ENCODE measurements around the gene STXBP4.

STXBP4 gene

DNA sequence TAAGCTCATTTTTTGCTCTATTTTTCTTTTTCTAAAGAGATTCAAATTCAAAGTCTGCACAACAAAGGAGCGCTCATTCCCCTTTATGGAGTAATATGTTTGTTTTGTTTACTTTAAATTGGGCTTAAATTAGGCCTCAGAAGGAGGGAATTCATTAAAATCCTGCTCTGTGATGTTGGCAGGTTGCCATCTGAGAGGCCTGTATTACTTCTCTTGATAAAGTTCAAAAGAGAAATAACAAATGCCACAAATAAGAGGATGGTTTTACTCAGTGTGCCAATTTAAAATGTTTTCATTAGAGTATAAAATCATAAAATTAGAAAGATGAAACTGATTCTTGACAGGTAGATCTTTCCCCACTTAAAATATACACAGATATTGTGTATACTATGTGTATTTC is 241.7 kb downstream of the STXBP4 start:
- in situ Hi-C loops (cut with HindIII; ENCODE audit: low pct_unique_long_range_greater_than_20kb, low sequenced_read_pairs) = no loop called here
- no peak for DNase-seq (ENCODE audit: low read depth in 1 of 2, low spot score in 1 of 2)
- TF ChIP-seq JUND (IDR thresholded peaks at IDR 0.05; ENCODE audit: low read depth) = no peak

- no peak for TF ChIP-seq JUND (IDR thresholded peaks at IDR 0.05; ENCODE audit: low read depth)
- in situ Hi-C loops (cut with HindIII; ENCODE audit: low pct_unique_long_range_greater_than_20kb, low sequenced_read_pairs) = no loop called here
- no peak for DNase-seq (ENCODE audit: low read depth in 1 of 2, low spot score in 1 of 2)
These were observed 244.3 kb downstream of the STXBP4 start for GRCh38 chr17:55212880-55213279.

GRCh38 chr17:55215711-55216110 is 247.1 kb downstream of the STXBP4 start:
- no peak for DNase-seq (ENCODE audit: low read depth in 1 of 2, low spot score in 1 of 2)
- no peak for TF ChIP-seq JUND (IDR thresholded peaks at IDR 0.05; ENCODE audit: low read depth)
- in situ Hi-C loops (cut with HindIII; ENCODE audit: low pct_unique_long_range_greater_than_20kb, low sequenced_read_pairs) = no loop called here

DNA sequence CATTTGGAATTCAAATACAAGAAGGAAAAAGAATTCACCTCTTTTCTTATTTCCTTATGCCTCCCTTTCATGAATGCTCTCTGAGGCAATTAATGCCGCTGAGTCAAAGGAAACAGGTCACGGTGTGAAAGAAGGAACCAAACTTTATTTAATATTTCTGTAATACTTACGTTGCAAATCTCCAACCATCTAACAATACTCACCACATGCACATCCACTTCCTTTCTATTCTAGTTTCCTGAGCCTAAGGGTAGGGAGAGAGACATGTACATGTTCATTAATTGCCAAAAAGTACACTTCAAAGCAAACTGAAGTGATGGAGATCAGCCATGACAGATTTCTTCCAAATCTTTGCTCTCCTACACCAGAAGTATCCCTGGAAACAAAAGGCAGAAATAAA is 248.3 kb downstream of the STXBP4 start:
- no peak for DNase-seq (ENCODE audit: low read depth in 1 of 2, low spot score in 1 of 2)
- TF ChIP-seq JUND (IDR thresholded peaks at IDR 0.05; ENCODE audit: low read depth) = no peak
- in situ Hi-C loops (cut with HindIII; ENCODE audit: low pct_unique_long_range_greater_than_20kb, low sequenced_read_pairs) = no loop called here

GRCh38 chr17:55219459-55219858 is 250.9 kb downstream of the STXBP4 start:
- in situ Hi-C loops (cut with HindIII; ENCODE audit: low pct_unique_long_range_greater_than_20kb, low sequenced_read_pairs) = no loop called here
- TF ChIP-seq JUND (IDR thresholded peaks at IDR 0.05; ENCODE audit: low read depth) = no peak
- DNase-seq (ENCODE audit: low read depth in 1 of 2, low spot score in 1 of 2) = no peak

DNA sequence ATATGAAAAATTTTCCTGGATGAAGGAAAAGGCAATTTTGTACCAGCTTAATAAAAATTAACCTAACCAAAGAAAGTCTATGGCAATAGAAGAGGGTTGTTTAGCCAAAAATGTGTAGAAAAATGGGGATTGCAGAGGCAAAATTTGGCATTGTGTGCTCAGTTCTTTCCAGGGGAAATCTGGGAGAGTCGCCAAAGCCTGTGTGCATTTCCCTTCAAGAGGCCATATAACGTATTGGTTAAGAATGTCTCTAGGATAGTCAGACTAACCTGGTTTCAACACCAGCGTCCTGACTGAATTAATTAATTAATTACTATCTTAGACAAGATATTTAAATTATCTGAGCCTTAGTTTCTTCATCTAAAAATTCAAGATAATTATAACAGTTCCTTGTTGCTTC is 251.4 kb downstream of the STXBP4 start:
- in situ Hi-C loops (cut with HindIII; ENCODE audit: low pct_unique_long_range_greater_than_20kb, low sequenced_read_pairs) = no loop called here
- no peak for TF ChIP-seq JUND (IDR thresholded peaks at IDR 0.05; ENCODE audit: low read depth)
- DNase-seq (ENCODE audit: low read depth in 1 of 2, low spot score in 1 of 2) = no peak

Data from T47D (cell line).